ENCODE results near the gene PGM5. TPM values are rescaled to one million over a fixed set of nuclear protein-coding genes. Genes with fewer than 3 reads are reported as not detected.

The PGM5 gene
- total RNA-seq, 1 donor from 2014 or later: 102 TPM

DNA sequence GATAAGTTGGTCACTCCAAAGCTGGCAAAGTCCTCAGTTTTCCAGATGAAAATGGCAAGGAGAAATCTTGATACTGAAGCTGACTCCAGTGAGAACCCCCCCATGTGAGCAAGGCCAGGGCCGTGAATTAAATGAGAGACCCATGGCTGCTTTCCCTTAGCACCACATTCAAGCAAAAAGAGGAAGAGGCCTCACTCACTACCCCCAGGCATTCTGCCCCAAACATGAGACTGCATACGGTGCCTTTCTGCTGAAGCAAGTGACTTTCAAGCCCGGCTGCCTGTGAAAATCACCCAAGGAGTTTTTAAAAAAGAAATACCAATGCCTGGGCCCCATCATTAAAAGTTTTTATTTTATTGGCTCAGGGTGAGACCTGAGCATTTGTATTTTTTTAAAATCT, 117.4 kb downstream of the PGM5 start:
- intact Hi-C loops (cut with DNase I): no loop called here
- peaks cover 5% of the 10 kb centered on the region for H3K4me1 ChIP-seq
- no peaks in the 10 kb centered on the region for H3K36me3 ChIP-seq
- TF ChIP-seq, protein P1, sequence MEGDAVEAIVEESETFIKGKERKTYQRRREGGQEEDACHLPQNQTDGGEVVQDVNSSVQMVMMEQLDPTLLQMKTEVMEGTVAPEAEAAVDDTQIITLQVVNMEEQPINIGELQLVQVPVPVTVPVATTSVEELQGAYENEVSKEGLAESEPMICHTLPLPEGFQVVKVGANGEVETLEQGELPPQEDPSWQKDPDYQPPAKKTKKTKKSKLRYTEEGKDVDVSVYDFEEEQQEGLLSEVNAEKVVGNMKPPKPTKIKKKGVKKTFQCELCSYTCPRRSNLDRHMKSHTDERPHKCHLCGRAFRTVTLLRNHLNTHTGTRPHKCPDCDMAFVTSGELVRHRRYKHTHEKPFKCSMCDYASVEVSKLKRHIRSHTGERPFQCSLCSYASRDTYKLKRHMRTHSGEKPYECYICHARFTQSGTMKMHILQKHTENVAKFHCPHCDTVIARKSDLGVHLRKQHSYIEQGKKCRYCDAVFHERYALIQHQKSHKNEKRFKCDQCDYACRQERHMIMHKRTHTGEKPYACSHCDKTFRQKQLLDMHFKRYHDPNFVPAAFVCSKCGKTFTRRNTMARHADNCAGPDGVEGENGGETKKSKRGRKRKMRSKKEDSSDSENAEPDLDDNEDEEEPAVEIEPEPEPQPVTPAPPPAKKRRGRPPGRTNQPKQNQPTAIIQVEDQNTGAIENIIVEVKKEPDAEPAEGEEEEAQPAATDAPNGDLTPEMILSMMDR (IDR thresholded peaks at IDR 0.05): no peak
- TF ChIP-seq POLR2A (IDR thresholded peaks at IDR 0.05) (no peak), POLR2AphosphoS5 (IDR thresholded peaks at IDR 0.05; ENCODE audit: insufficient read depth in 1 of 2, low read depth in 1 of 2) (no peak)
- H3K4me3 ChIP-seq: no peak overlapping the region
- H3K9me3 ChIP-seq: no peaks in the 10 kb centered on the region
- H3K27me3 ChIP-seq: no peaks in the 10 kb centered on the region
- H3K27ac ChIP-seq: no peak overlapping the region
- DNase-seq (ENCODE audit: extremely low spot score in 2 of 2): no peak

DNA sequence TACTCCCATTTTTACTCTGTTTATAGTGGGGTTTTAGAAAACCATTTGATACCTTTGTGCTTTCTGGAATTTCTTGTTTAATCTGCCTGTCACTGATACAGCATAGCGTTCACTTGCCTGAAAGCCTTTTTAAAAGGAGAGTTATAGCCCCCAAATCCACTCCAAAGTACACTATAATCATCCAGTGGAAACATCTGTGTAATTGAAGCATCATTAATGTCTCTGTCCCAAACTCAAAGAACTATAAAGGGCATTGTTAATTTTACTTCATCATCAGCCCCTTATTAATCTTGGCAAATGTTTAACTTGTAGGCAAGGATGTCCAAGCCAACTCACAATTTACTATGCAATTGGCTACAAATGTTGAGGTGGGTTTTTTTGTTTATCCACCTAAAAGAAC, 120.0 kb downstream of the PGM5 start:
- Histone ChIP-seq H3K27ac (no peak overlapping the region), H3K27me3 (no peaks in the 10 kb centered on the region), H3K9me3 (no peaks in the 10 kb centered on the region), H3K4me3 (no peak overlapping the region), H3K4me1 (peaks cover 5% of the 10 kb centered on the region), H3K36me3 (no peaks in the 10 kb centered on the region)
- intact Hi-C loops (cut with DNase I): no loop called here
- DNase-seq (ENCODE audit: extremely low spot score in 2 of 2): no peak
- TF ChIP-seq, protein P1 (IDR thresholded peaks at IDR 0.05): no peak
- no peak for TF ChIP-seq POLR2A (IDR thresholded peaks at IDR 0.05)

DNA sequence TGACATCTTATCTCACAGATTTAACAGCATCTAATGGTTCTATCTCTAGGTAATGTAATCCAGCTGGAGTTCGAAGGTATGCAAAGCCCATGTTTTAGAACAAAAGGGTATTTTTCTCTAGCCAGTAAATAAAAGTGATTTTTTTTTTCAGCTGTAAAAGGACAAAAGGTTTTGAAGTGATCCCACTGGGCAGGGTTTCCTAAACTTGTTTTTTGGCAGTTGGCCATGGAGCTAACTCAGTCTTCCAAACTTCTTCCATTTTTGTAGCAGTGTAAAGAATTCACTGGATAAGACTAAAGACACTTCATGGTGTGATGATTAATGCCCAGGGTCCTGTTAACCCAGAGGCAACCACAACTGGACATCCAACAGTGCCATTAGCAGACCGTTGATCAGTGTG, 120.4 kb downstream of the PGM5 start:
- intact Hi-C loops (cut with DNase I): no loop called here
- no peak overlapping the region for H3K4me3 ChIP-seq
- DNase-seq (ENCODE audit: extremely low spot score in 2 of 2): no peak
- H3K36me3 ChIP-seq: no peaks in the 10 kb centered on the region
- H3K4me1 ChIP-seq: peaks cover 3% of the 10 kb centered on the region
- no peak overlapping the region for H3K27ac ChIP-seq
- no peaks in the 10 kb centered on the region for H3K9me3 ChIP-seq
- peak in 1 of 2 donors; percentile 10 for TF ChIP-seq POLR2AphosphoS5 (IDR thresholded peaks at IDR 0.05; ENCODE audit: insufficient read depth in 1 of 2, low read depth in 1 of 2)
- TF ChIP-seq, protein P1 (IDR thresholded peaks at IDR 0.05): no peak
- H3K27me3 ChIP-seq: no peaks in the 10 kb centered on the region

DNA sequence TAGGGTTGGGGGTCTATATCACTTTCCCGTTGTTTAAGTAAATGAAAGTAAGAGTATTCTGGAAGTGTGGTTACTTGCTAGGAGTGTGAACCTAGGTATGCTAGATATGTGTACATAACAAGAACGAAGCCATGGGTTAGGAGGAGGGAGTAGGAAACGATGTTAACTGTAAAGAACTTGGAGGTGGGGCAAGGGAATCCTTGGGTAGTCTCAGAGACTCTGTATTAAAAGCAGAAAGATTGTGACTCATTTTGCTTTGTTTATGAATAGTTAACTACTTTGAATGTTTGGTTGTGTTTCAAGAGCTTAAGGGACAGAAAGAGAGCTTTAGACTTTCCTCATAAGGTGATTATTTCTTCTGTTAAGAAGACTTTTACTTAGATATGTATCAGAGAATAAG, 124.4 kb downstream of the PGM5 start:
- H3K27ac ChIP-seq: no peak overlapping the region
- H3K27me3 ChIP-seq: no peaks in the 10 kb centered on the region
- H3K9me3 ChIP-seq: no peaks in the 10 kb centered on the region
- no peaks in the 10 kb centered on the region for H3K36me3 ChIP-seq
- intact Hi-C loops (cut with DNase I): no loop called here
- no peak for DNase-seq (ENCODE audit: extremely low spot score in 2 of 2)
- H3K4me3 ChIP-seq: no peak overlapping the region
- H3K4me1 ChIP-seq: no peaks in the 10 kb centered on the region
- TF ChIP-seq POLR2AphosphoS5 (IDR thresholded peaks at IDR 0.05; ENCODE audit: insufficient read depth in 1 of 2, low read depth in 1 of 2): no peak
- TF ChIP-seq, protein P1 (IDR thresholded peaks at IDR 0.05): no peak
- no peak for TF ChIP-seq POLR2A (IDR thresholded peaks at IDR 0.05)

DNA sequence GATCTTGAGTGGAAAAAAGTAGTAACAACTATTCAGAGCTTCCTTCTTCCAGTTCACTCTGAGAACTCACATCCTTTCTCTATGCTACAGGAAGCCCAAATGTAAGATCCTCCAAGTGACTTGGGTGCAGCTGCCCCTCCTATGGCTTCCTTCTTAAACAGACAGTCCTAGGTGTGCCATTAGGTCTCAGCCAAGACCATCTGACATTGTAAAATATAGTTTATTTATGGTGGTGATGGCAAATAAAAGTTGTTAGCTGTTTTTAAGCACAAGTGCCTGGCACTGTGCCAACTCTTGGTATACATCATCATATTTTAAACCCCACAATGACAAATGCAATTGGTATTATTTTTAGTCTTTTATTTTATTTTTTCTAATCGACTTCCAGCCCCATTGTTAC, 126.1 kb downstream of the PGM5 start:
- intact Hi-C loops (cut with DNase I): no loop called here
- Histone ChIP-seq H3K27me3 (no peaks in the 10 kb centered on the region), H3K9me3 (no peaks in the 10 kb centered on the region), H3K36me3 (no peaks in the 10 kb centered on the region), H3K4me1 (no peaks in the 10 kb centered on the region), H3K4me3 (no peak overlapping the region), H3K27ac (no peak overlapping the region)
- DNase-seq (ENCODE audit: extremely low spot score in 2 of 2): no peak
- TF ChIP-seq POLR2A (IDR thresholded peaks at IDR 0.05): no peak
- TF ChIP-seq, protein P1 (IDR thresholded peaks at IDR 0.05): no peak
- no peak for TF ChIP-seq POLR2AphosphoS5 (IDR thresholded peaks at IDR 0.05; ENCODE audit: insufficient read depth in 1 of 2, low read depth in 1 of 2)
